HEK293 (cell line): ENCODE data around the gene FUOM.

Experiments used
- CTCF ChIA-PET: fragments of 350-600 bp; formaldehyde crosslinking; extraction: SDS; loops from one replicate; lab custom pipeline; 2021; ENCODE audit warnings: antibody characterized with exemption; lab: Yijun Ruan, JAX
- POLR2A ChIA-PET: fragments of 300-600 bp; formaldehyde crosslinking; extraction: SDS; loops from one replicate; lab custom pipeline; 2020; ENCODE audit warnings: antibody characterized with exemption, inconsistent platforms; lab: Yijun Ruan, JAX
- H3K27ac ChIP-seq: fragments of 200-500 bp; sonication (Bioruptor generic); 2 replicates; pipeline ENCODE4 v1.5.1; 2014; ENCODE audit warnings: low read depth, low read length, control low read depth, inconsistent platforms; ENCODE audit errors: extremely low read depth
- H3K36me3 ChIP-seq, 2 experiments: fragments of 200-500 bp in 1 of 2; sonication (Bioruptor generic) in 1 of 2; 1 replicate in 1 of 2; 2 replicates in 1 of 2; pipeline ENCODE4 v1.5.1; 2014 to 2017; ENCODE audit warnings: inconsistent platforms in 2 of 2, low read length in 2 of 2; ENCODE audit not compliant: control insufficient read depth in 2 of 2, insufficient read depth in 1 of 2
- H3K4me1 ChIP-seq: fragments of 200-500 bp; sonication (Bioruptor generic); 2 replicates; pipeline ENCODE4 v1.5.1; 2014; ENCODE audit warnings: mild to moderate bottlenecking, low read length, inconsistent platforms; ENCODE audit not compliant: control insufficient read depth, insufficient read depth
- H3K4me3 ChIP-seq: 2 replicates; pipeline ENCODE4 v1.5.1; 2011; ENCODE audit warnings: low read depth, mild to moderate bottlenecking, control low read depth, low read length, moderate library complexity
- H3K9me3 ChIP-seq: fragments of 200-500 bp; sonication (Bioruptor generic); 2 replicates; pipeline ENCODE4 v1.5.1; 2014; ENCODE audit warnings: low read depth, low read length, inconsistent platforms; ENCODE audit not compliant: control insufficient read depth, insufficient read depth
- GLI2 ChIP-seq: fragments of 450-650 bp; formaldehyde crosslinking; IDR thresholded peaks from 2 replicates; pipeline ENCODE4; 2017; ENCODE audit warnings: missing biosample characterization, missing genetic modification characterization, low read depth, borderline replicate concordance
- GLIS2 ChIP-seq: fragments of 450-650 bp; formaldehyde crosslinking; IDR thresholded peaks from 2 replicates; pipeline ENCODE4 v1.5.1; 2016; ENCODE audit warnings: missing biosample characterization, missing genetic modification characterization
- HOXC10 ChIP-seq: sonication (generic); formaldehyde crosslinking; IDR thresholded peaks from 2 replicates; pipeline ENCODE4 v1.8.1; 2023; ENCODE audit warnings: mild to moderate bottlenecking, missing genetic modification reagents
- PATZ1 ChIP-seq: fragments of 450-650 bp; formaldehyde crosslinking; IDR thresholded peaks from 2 replicates; pipeline ENCODE4 v1.5.1; 2016; ENCODE audit warnings: missing biosample characterization, missing genetic modification characterization
- PRDM10 ChIP-seq: fragments of 450-650 bp; formaldehyde crosslinking; IDR thresholded peaks from 2 replicates; pipeline ENCODE4 v1.5.1; 2016; ENCODE audit warnings: missing biosample characterization, missing genetic modification characterization
- REST ChIP-seq: fragments of 450-650 bp; formaldehyde crosslinking; IDR thresholded peaks from 2 replicates; pipeline ENCODE4 v1.5.1; 2016; ENCODE audit warnings: missing biosample characterization, missing genetic modification characterization
- SETDB1 ChIP-seq: IDR thresholded peaks from one replicate; pipeline ENCODE4 v1.6.1; 2017; ENCODE audit warnings: mild to moderate bottlenecking, low read length, moderate library complexity, mixed read lengths; ENCODE audit not compliant: insufficient read length
- ZNF302 ChIP-seq: fragments of 450-650 bp; formaldehyde crosslinking; IDR thresholded peaks from 2 replicates; pipeline ENCODE4 v1.5.1; 2016; ENCODE audit warnings: missing biosample characterization, missing genetic modification characterization, low read depth
- ZNF362 ChIP-seq: fragments of 450-650 bp; formaldehyde crosslinking; IDR thresholded peaks from 2 replicates; pipeline ENCODE4 v1.5.1; 2016; ENCODE audit warnings: missing biosample characterization, missing genetic modification characterization
- ZNF404 ChIP-seq: fragments of 450-650 bp; formaldehyde crosslinking; IDR thresholded peaks from 2 replicates; pipeline ENCODE4 v1.5.1; 2017; ENCODE audit warnings: missing biosample characterization, missing genetic modification characterization
- ZNF670 ChIP-seq: fragments of 450-650 bp; formaldehyde crosslinking; IDR thresholded peaks from 2 replicates; pipeline ENCODE4 v1.5.1; 2016; ENCODE audit warnings: missing biosample characterization, missing genetic modification characterization, low read depth
- ZNF76 ChIP-seq: fragments of 450-650 bp; formaldehyde crosslinking; IDR thresholded peaks from 2 replicates; pipeline ENCODE4; 2016; ENCODE audit warnings: low read depth, missing biosample characterization, missing genetic modification characterization, borderline replicate concordance
- ZSCAN5A ChIP-seq: fragments of 450-650 bp; formaldehyde crosslinking; IDR thresholded peaks from 2 replicates; pipeline ENCODE4 v1.5.1; 2016; ENCODE audit warnings: missing biosample characterization, missing genetic modification characterization

Gene FUOM

GRCh38 chr10:133353202-133353959 lies 4.4 kb downstream of the FUOM start:
- TF ChIP-seq ZNF404 (tag by site-specific recombination) (no peak), HOXC10 (no peak), PRDM10 (tag by site-specific recombination) (no peak), GLIS2 (tag by site-specific recombination) (no peak), ZNF302 (tag by site-specific recombination) (no peak), ZNF76 (no peak), PATZ1 (tag by site-specific recombination) (no peak), ZNF362 (tag by site-specific recombination) (no peak), SETDB1 (no peak)
- ChIA-PET CTCF (interaction anchor here (1.6 kb wide), 1 partner anchor 24 kb away, joined by 10 read pairs; no protein-coding TSS in a partner anchor), POLR2A (interaction anchor here (0.8 to 1.8 kb wide), 3 partner anchors 8 to 31 kb away, joined by 3 to 4 read pairs (median 3); no protein-coding TSS in a partner anchor)
- no peaks in the 10 kb centered on the region for H3K9me3 ChIP-seq
- H3K27ac ChIP-seq, result no peak overlapping the region
- no peaks in the 10 kb centered on the region for H3K36me3 ChIP-seq
- no peak overlapping the region for H3K4me3 ChIP-seq
- no peaks in the 10 kb centered on the region for H3K4me1 ChIP-seq

GRCh38 chr10:133351408-133352318 lies 6.2 kb downstream of the FUOM start:
- H3K36me3 ChIP-seq, result no peaks in the 10 kb centered on the region
- ChIA-PET CTCF (no interaction called here), POLR2A (interaction anchor here (0.6 to 1.2 kb wide), 3 partner anchors 9 to 15 kb away, joined by 3 to 8 read pairs (median 4); partner anchors contain the start of gene CALY)
- TF ChIP-seq REST (tag by site-specific recombination), result peak; percentile 39; the same call in 1 of the 2 replicates
- TF ChIP-seq ZSCAN5A (tag by site-specific recombination), result no peak
- TF ChIP-seq GLIS2 (tag by site-specific recombination), result 0 out of 2 replicates have a peak, but pooled peaks have one; percentile 8
- TF ChIP-seq ZNF670 (tag by site-specific recombination), result no peak
- TF ChIP-seq GLI2 (tag by site-specific recombination), result no peak
- no peak overlapping the region for H3K4me3 ChIP-seq
- no peaks in the 10 kb centered on the region for H3K9me3 ChIP-seq
- H3K27ac ChIP-seq, result no peak overlapping the region
- no peaks in the 10 kb centered on the region for H3K4me1 ChIP-seq
